OCI-LY3 (cell line): Measurements from ENCODE around the gene AHNAK.
A peak's percentile ranks its signal among the peaks of the same experiment; 100 is the strongest.
"Not testable (repeated sequence)": the region's sequence is repeated elsewhere in the genome, so short reads cannot be mapped to it uniquely, and the experiment has no call there.

Experiments used
- H2AFZ ChIP-seq: fragments of 200-600, 300-600 bp; shearing (Covaris generic); 2 replicates; pipeline ENCODE4 v1.6.0; 2014; ENCODE audit warnings: antibody characterized with exemption, low read depth, low read length
- H3K27ac ChIP-seq: fragments of 200-600, 300-600 bp; sonication (generic); 2 replicates; pipeline ENCODE4 v1.5.1; 2014; ENCODE audit warnings: mild to moderate bottlenecking, low read length, moderate library complexity, mixed read lengths
- H3K27me3 ChIP-seq: fragments of 200-600, 300-600 bp; sonication (generic); 2 replicates; pipeline ENCODE4 v1.6.1; 2014; ENCODE audit warnings: low read depth, low read length, mixed read lengths
- H3K36me3 ChIP-seq: fragments of 200-600, 300-600 bp; sonication (generic); replicated peaks from 2 replicates; pipeline ENCODE3; 2014; ENCODE audit warnings: low read depth, low read length, mixed read lengths
- H3K4me1 ChIP-seq: fragments of 300-600, 200-600 bp; sonication (generic); 2 replicates; pipeline ENCODE4 v1.6.1; 2014; ENCODE audit warnings: low read length, mixed read lengths
- H3K4me2 ChIP-seq: fragments of 200-600, 300-600 bp; sonication (generic); 2 replicates; pipeline ENCODE4 v1.6.1; 2014; ENCODE audit warnings: low read length, mixed read lengths
- H3K4me3 ChIP-seq: fragments of 300-600, 200-600 bp; sonication (generic); 2 replicates; pipeline ENCODE4 v1.5.1; 2014; ENCODE audit warnings: antibody characterized with exemption, mild to moderate bottlenecking, low read length, moderate library complexity
- H3K79me2 ChIP-seq: fragments of 300-600, 200-600 bp; shearing (Covaris generic); 2 replicates; pipeline ENCODE4 v1.6.1; 2014; ENCODE audit warnings: mild to moderate bottlenecking, low read length, mixed read lengths
- H3K9ac ChIP-seq: fragments of 300-600, 200-600 bp; shearing (Covaris generic); 2 replicates; pipeline ENCODE4 v1.6.0; 2014; ENCODE audit warnings: mild to moderate bottlenecking, low read length, moderate library complexity
- H3K9me3 ChIP-seq: fragments of 200-600, 300-600 bp; shearing (Covaris generic); 2 replicates; pipeline ENCODE4 v1.6.1; 2014; ENCODE audit warnings: low read length, mixed read lengths; ENCODE audit not compliant: insufficient read depth
- H4K20me1 ChIP-seq: fragments of 200-600, 300-600 bp; sonication (generic); 2 replicates; pipeline ENCODE4 v1.6.1; 2016; ENCODE audit warnings: low read length, mixed read lengths; ENCODE audit not compliant: insufficient read depth
- EZH2phosphoT487 ChIP-seq: fragments of 200-600 bp; shearing (Covaris generic); IDR thresholded peaks from 2 replicates; pipeline ENCODE4 v1.6.1; 2018; ENCODE audit warnings: antibody characterized with exemption, mixed run types, low read depth
- TF ChIP-seq, protein P1 (sequence below): fragments of 200-600, 300-600 bp; sonication (generic); IDR thresholded peaks from 2 replicates; pipeline ENCODE4 v1.5.1; 2014; ENCODE audit warnings: antibody characterized with exemption, low read length, low read depth

Gene AHNAK

GRCh38 chr11:62552485-62553079 is 6.0 kb upstream of the AHNAK start:
- no peak overlapping the region for H2AFZ ChIP-seq
- peak overlapping the region; percentile 2 for H3K4me3 ChIP-seq

GRCh38 chr11:62550478-62550877 is 3.9 kb upstream of the AHNAK start:
- Histone ChIP-seq H3K4me1 (peaks cover 65% of the 10 kb centered on the region), H3K36me3 (peaks cover 20% of the 10 kb centered on the region), H3K27me3 (peaks cover 13% of the 10 kb centered on the region; the same call in 1 of the 2 replicates), H3K79me2 (peaks cover 28% of the 10 kb centered on the region)
- H3K4me3 ChIP-seq, H3K27ac ChIP-seq, H4K20me1 ChIP-seq, H3K9ac ChIP-seq, H2AFZ ChIP-seq, H3K9me3 ChIP-seq, H3K4me2 ChIP-seq: not testable (repeated sequence)

More at GRCh38 chr11:62552485-62553079, 6.0 kb upstream of the AHNAK start:
- Histone ChIP-seq H3K36me3 (peaks cover 24% of the 10 kb centered on the region), H3K4me2 (peak overlapping the region; percentile 86), H3K4me1 (peaks cover 77% of the 10 kb centered on the region), H3K79me2 (peaks cover 17% of the 10 kb centered on the region), H3K9ac (peak overlapping the region; percentile 32; the same call in 1 of the 2 replicates), H4K20me1 (no peaks in the 10 kb centered on the region), H3K27me3 (peaks cover 8% of the 10 kb centered on the region; the same call in 1 of the 2 replicates), H3K9me3 (peaks cover 2% of the 10 kb centered on the region; the same call in 1 of the 2 replicates), H3K27ac (peak overlapping the region; percentile 96)
- TF ChIP-seq, protein P1, sequence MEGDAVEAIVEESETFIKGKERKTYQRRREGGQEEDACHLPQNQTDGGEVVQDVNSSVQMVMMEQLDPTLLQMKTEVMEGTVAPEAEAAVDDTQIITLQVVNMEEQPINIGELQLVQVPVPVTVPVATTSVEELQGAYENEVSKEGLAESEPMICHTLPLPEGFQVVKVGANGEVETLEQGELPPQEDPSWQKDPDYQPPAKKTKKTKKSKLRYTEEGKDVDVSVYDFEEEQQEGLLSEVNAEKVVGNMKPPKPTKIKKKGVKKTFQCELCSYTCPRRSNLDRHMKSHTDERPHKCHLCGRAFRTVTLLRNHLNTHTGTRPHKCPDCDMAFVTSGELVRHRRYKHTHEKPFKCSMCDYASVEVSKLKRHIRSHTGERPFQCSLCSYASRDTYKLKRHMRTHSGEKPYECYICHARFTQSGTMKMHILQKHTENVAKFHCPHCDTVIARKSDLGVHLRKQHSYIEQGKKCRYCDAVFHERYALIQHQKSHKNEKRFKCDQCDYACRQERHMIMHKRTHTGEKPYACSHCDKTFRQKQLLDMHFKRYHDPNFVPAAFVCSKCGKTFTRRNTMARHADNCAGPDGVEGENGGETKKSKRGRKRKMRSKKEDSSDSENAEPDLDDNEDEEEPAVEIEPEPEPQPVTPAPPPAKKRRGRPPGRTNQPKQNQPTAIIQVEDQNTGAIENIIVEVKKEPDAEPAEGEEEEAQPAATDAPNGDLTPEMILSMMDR = no peak
- no peak for TF ChIP-seq EZH2phosphoT487

GRCh38 chr11:62548545-62549335 is 2.1 kb upstream of the AHNAK start:
- Histone ChIP-seq H3K36me3 (peaks cover 14% of the 10 kb centered on the region), H3K4me2 (no peak overlapping the region), H3K79me2 (peaks cover 37% of the 10 kb centered on the region), H3K4me3 (no peak overlapping the region), H3K9me3 (peaks cover 2% of the 10 kb centered on the region; the same call in 1 of the 2 replicates), H3K27me3 (peaks cover 13% of the 10 kb centered on the region; the same call in 1 of the 2 replicates), H2AFZ (no peak overlapping the region), H4K20me1 (no peaks in the 10 kb centered on the region), H3K4me1 (peaks cover 51% of the 10 kb centered on the region), H3K27ac (no peak overlapping the region), H3K9ac (no peak overlapping the region)
- TF ChIP-seq, protein P1 = no peak
- no peak for TF ChIP-seq EZH2phosphoT487

- Histone ChIP-seq H3K79me2 (peaks cover 42% of the 10 kb centered on the region), H3K36me3 (peaks cover 9% of the 10 kb centered on the region), H3K27ac (no peak overlapping the region), H3K9me3 (peaks cover 2% of the 10 kb centered on the region; the same call in 1 of the 2 replicates), H3K4me1 (peaks cover 51% of the 10 kb centered on the region), H3K9ac (no peak overlapping the region; the same call in 1 of the 2 replicates), H3K27me3 (peaks cover 13% of the 10 kb centered on the region; the same call in 1 of the 2 replicates), H4K20me1 (peaks cover 4% of the 10 kb centered on the region; the same call in 1 of the 2 replicates), H3K4me3 (no peak overlapping the region), H2AFZ (no peak overlapping the region), H3K4me2 (peak overlapping the region; percentile 99)
- TF ChIP-seq EZH2phosphoT487 = no peak
Measured at GRCh38 chr11:62547691-62548281, 1.2 kb upstream of the AHNAK start.
